Parathyroid adenoma (tissue), 2 donors: Measurements from ENCODE around the gene DARS1.

Experiments
- H2AFZ ChIP-seq: fragments of 300-600 bp; sonication (generic); one replicate; pipeline ENCODE4 v1.7.0; 2017; ENCODE audit warnings: antibody characterized with exemption, mild to moderate bottlenecking
- H3K27ac ChIP-seq: fragments of 300-600 bp; sonication (generic); one replicate; pipeline ENCODE4 v1.7.0; 2017
- H3K27me3 ChIP-seq: fragments of 300-600 bp; sonication (generic); one replicate; pipeline ENCODE4 v1.7.0; 2017; ENCODE audit warnings: low read length; ENCODE audit not compliant: control insufficient read depth, insufficient read depth
- H3K36me3 ChIP-seq: fragments of 300-600 bp; sonication (generic); one replicate; pipeline ENCODE4 v1.7.0; 2017; ENCODE audit warnings: low read length; ENCODE audit not compliant: control insufficient read depth, insufficient read depth
- H3K4me1 ChIP-seq: fragments of 300-600 bp; sonication (generic); one replicate; pipeline ENCODE4 v1.7.0; 2017; ENCODE audit warnings: control low read depth
- H3K4me2 ChIP-seq: fragments of 300-600 bp; sonication (generic); one replicate; pipeline ENCODE4 v1.7.0; 2017; ENCODE audit warnings: low read length
- H3K4me3 ChIP-seq: fragments of 300-600 bp; sonication (generic); one replicate; pipeline ENCODE4 v1.7.0; 2017; ENCODE audit warnings: low read depth, low read length
- H3K79me2 ChIP-seq: fragments of 300-600 bp; sonication (generic); one replicate; pipeline ENCODE4 v1.7.0; 2017; ENCODE audit warnings: control low read depth
- H3K9ac ChIP-seq: fragments of 300-600 bp; sonication (generic); one replicate; pipeline ENCODE4 v1.7.0; 2017; ENCODE audit warnings: mild to moderate bottlenecking
- H3K9me3 ChIP-seq: fragments of 300-600 bp; sonication (generic); one replicate; pipeline ENCODE4 v1.7.0; 2017; ENCODE audit warnings: low read length; ENCODE audit not compliant: control insufficient read depth
- TF ChIP-seq, protein P1 (sequence below): fragments of 300-600 bp; sonication (generic); IDR thresholded peaks from one replicate; pipeline ENCODE4 v1.7.0; 2017; ENCODE audit warnings: antibody characterized with exemption, mild to moderate bottlenecking
- donor health status: primary hyperparathyroidism.

DARS1 gene

GRCh38 chr2:135931776-135932443 lies 53.5 kb downstream of the DARS1 start:
- Histone ChIP-seq H3K27me3 (no peaks in the 10 kb centered on the region), H3K79me2 (no peaks in the 10 kb centered on the region), H3K27ac (no peak overlapping the region), H2AFZ (no peak overlapping the region), H3K9ac (no peak overlapping the region), H3K4me1 (no peaks in the 10 kb centered on the region), H3K4me2 (no peak overlapping the region), H3K36me3 (no peaks in the 10 kb centered on the region), H3K4me3 (no peak overlapping the region), H3K9me3 (no peaks in the 10 kb centered on the region)
- TF ChIP-seq, protein P1, sequence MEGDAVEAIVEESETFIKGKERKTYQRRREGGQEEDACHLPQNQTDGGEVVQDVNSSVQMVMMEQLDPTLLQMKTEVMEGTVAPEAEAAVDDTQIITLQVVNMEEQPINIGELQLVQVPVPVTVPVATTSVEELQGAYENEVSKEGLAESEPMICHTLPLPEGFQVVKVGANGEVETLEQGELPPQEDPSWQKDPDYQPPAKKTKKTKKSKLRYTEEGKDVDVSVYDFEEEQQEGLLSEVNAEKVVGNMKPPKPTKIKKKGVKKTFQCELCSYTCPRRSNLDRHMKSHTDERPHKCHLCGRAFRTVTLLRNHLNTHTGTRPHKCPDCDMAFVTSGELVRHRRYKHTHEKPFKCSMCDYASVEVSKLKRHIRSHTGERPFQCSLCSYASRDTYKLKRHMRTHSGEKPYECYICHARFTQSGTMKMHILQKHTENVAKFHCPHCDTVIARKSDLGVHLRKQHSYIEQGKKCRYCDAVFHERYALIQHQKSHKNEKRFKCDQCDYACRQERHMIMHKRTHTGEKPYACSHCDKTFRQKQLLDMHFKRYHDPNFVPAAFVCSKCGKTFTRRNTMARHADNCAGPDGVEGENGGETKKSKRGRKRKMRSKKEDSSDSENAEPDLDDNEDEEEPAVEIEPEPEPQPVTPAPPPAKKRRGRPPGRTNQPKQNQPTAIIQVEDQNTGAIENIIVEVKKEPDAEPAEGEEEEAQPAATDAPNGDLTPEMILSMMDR: no peak

- Histone ChIP-seq H3K9ac (no peak overlapping the region), H3K79me2 (no peaks in the 10 kb centered on the region), H3K27ac (no peak overlapping the region), H3K4me2 (no peak overlapping the region), H3K36me3 (no peaks in the 10 kb centered on the region), H3K27me3 (no peaks in the 10 kb centered on the region), H3K4me3 (no peak overlapping the region), H2AFZ (no peak overlapping the region), H3K9me3 (no peaks in the 10 kb centered on the region), H3K4me1 (no peaks in the 10 kb centered on the region)
- TF ChIP-seq, protein P1: no peak
Measured at GRCh38 chr2:135926605-135927004, 58.8 kb downstream of the DARS1 start.

DNA sequence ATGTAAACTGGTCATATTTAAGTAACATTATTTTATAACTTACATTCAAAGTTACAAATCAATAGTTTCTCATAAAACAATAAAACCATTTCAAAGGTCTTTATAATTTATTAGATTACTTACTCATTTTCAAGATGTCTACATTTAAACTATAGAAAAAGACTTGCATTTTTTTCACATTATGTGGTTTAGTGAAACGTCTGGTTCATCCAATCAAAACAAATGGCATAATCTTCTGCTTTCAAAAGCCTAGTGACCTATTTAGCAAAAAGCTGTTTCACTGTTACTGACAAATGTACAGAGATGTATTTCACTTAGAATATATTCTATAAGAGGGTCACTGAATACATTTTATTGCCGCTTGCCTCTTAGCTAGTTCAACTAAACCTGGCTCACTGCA lies 59.9 kb downstream of the DARS1 start:
- no peaks in the 10 kb centered on the region for H3K4me1 ChIP-seq
- no peak overlapping the region for H3K9ac ChIP-seq
- H3K27me3 ChIP-seq: no peaks in the 10 kb centered on the region
- TF ChIP-seq, protein P1: no peak
- no peaks in the 10 kb centered on the region for H3K79me2 ChIP-seq
- no peaks in the 10 kb centered on the region for H3K36me3 ChIP-seq
- H3K9me3 ChIP-seq: no peaks in the 10 kb centered on the region
- no peak overlapping the region for H3K27ac ChIP-seq
- no peak overlapping the region for H3K4me2 ChIP-seq
- H3K4me3 ChIP-seq: no peak overlapping the region
- no peak overlapping the region for H2AFZ ChIP-seq

GRCh38 chr2:135916207-135916606 lies 69.2 kb downstream of the DARS1 start:
- no peak overlapping the region for H3K27ac ChIP-seq
- TF ChIP-seq, protein P1: peak; percentile 36

GRCh38 chr2:135914485-135914884 lies 70.9 kb downstream of the DARS1 start:
- H3K27ac ChIP-seq: no peak overlapping the region
- H3K4me3 ChIP-seq: no peak overlapping the region
- H3K79me2 ChIP-seq: no peaks in the 10 kb centered on the region
- no peaks in the 10 kb centered on the region for H3K36me3 ChIP-seq
- no peaks in the 10 kb centered on the region for H3K9me3 ChIP-seq
- H3K4me2 ChIP-seq: no peak overlapping the region
- H3K27me3 ChIP-seq: no peaks in the 10 kb centered on the region
- H3K4me1 ChIP-seq: no peaks in the 10 kb centered on the region
- TF ChIP-seq, protein P1: no peak
- no peak overlapping the region for H3K9ac ChIP-seq
- H2AFZ ChIP-seq: no peak overlapping the region

More at GRCh38 chr2:135916207-135916606, 69.2 kb downstream of the DARS1 start:
- Histone ChIP-seq H3K9me3 (no peaks in the 10 kb centered on the region), H3K4me1 (no peaks in the 10 kb centered on the region), H3K4me3 (no peak overlapping the region), H3K36me3 (no peaks in the 10 kb centered on the region), H3K27me3 (no peaks in the 10 kb centered on the region), H2AFZ (no peak overlapping the region), H3K79me2 (no peaks in the 10 kb centered on the region), H3K4me2 (no peak overlapping the region), H3K9ac (no peak overlapping the region)
